Measurements from ENCODE around the gene SERPINA3. TPM values are rescaled to one million over a fixed set of nuclear protein-coding genes. Genes with fewer than 3 reads are reported as not detected.
"Not testable (repeated sequence)": the region's sequence is repeated elsewhere in the genome, so short reads cannot be mapped to it uniquely, and the experiment has no call there.

SERPINA3 gene
- total RNA-seq, 1 donor = 5.1 TPM

GRCh38 chr14:94635154-94635553 is 23.0 kb downstream of the SERPINA3 start:
- H3K27me3 ChIP-seq (ENCODE audit: insufficient read depth, low read length) = peaks cover 6% of the 10 kb centered on the region
- no peak overlapping the region for H2AFZ ChIP-seq (ENCODE audit: low read length)
- no peak overlapping the region for H3K27ac ChIP-seq (ENCODE audit: low read depth, low read length)
- H3K36me3 ChIP-seq (ENCODE audit: insufficient read depth, low read length) = no peaks in the 10 kb centered on the region
- H3K9me3 ChIP-seq (ENCODE audit: low read depth, low read length) = peaks cover 2% of the 10 kb centered on the region
- no peaks in the 10 kb centered on the region for H4K20me1 ChIP-seq (ENCODE audit: insufficient read depth, low read length)
- no peak for DNase-seq (ENCODE audit: insufficient read length, low spot score, missing footprints)
- H3K79me2 ChIP-seq (ENCODE audit: insufficient read depth, low read length) = no peaks in the 10 kb centered on the region
- peaks cover 10% of the 10 kb centered on the region for H3K4me1 ChIP-seq (ENCODE audit: insufficient read depth, low read length)
- no peak overlapping the region for H3K4me3 ChIP-seq (ENCODE audit: insufficient read depth, low read length)
- H3K4me2 ChIP-seq (ENCODE audit: insufficient read depth, low read length) = no peak overlapping the region
- TF ChIP-seq CTCF (IDR thresholded peaks at IDR 0.05; ENCODE audit: extremely low read depth, low read depth, low read length) = no peak

- H3K4me1 ChIP-seq (ENCODE audit: insufficient read depth, low read length) = peaks cover 10% of the 10 kb centered on the region
- DNase-seq (ENCODE audit: insufficient read length, low spot score, missing footprints) = no peak
- H3K36me3 ChIP-seq (ENCODE audit: insufficient read depth, low read length) = no peaks in the 10 kb centered on the region
Observed at GRCh38 chr14:94636744-94637412, 24.7 kb downstream of the SERPINA3 start.

GRCh38 chr14:94637814-94638213 is 25.6 kb downstream of the SERPINA3 start:
- not testable (repeated sequence) for H3K4me3 ChIP-seq (ENCODE audit: insufficient read depth, low read length); DNase-seq (ENCODE audit: insufficient read length, low spot score, missing footprints); H2AFZ ChIP-seq (ENCODE audit: low read length); H3K27ac ChIP-seq (ENCODE audit: low read depth, low read length); H3K4me2 ChIP-seq (ENCODE audit: insufficient read depth, low read length); H3K27me3 ChIP-seq (ENCODE audit: insufficient read depth, low read length); H3K36me3 ChIP-seq (ENCODE audit: insufficient read depth, low read length); H3K79me2 ChIP-seq (ENCODE audit: insufficient read depth, low read length); H4K20me1 ChIP-seq (ENCODE audit: insufficient read depth, low read length); H3K9me3 ChIP-seq (ENCODE audit: low read depth, low read length)
- H3K4me1 ChIP-seq (ENCODE audit: insufficient read depth, low read length) = peaks cover 10% of the 10 kb centered on the region

More at GRCh38 chr14:94636744-94637412, 24.7 kb downstream of the SERPINA3 start:
- no peak overlapping the region for H3K4me3 ChIP-seq (ENCODE audit: insufficient read depth, low read length)
- peak; percentile 42 for TF ChIP-seq CTCF (IDR thresholded peaks at IDR 0.05; ENCODE audit: extremely low read depth, low read depth, low read length)
- H4K20me1 ChIP-seq (ENCODE audit: insufficient read depth, low read length) = no peaks in the 10 kb centered on the region
- no peak overlapping the region for H2AFZ ChIP-seq (ENCODE audit: low read length)
- no peak overlapping the region for H3K27ac ChIP-seq (ENCODE audit: low read depth, low read length)
- H3K4me2 ChIP-seq (ENCODE audit: insufficient read depth, low read length) = no peak overlapping the region
- no peaks in the 10 kb centered on the region for H3K79me2 ChIP-seq (ENCODE audit: insufficient read depth, low read length)
- peaks cover 6% of the 10 kb centered on the region for H3K27me3 ChIP-seq (ENCODE audit: insufficient read depth, low read length)
- no peaks in the 10 kb centered on the region for H3K9me3 ChIP-seq (ENCODE audit: low read depth, low read length)

- H2AFZ ChIP-seq (ENCODE audit: low read length) = peak overlapping the region; percentile 35
- TF ChIP-seq CTCF (IDR thresholded peaks at IDR 0.05; ENCODE audit: extremely low read depth, low read depth, low read length) = no peak
- H3K4me2 ChIP-seq (ENCODE audit: insufficient read depth, low read length) = no peak overlapping the region
- no peak for DNase-seq (ENCODE audit: insufficient read length, low spot score, missing footprints)
- H3K4me3 ChIP-seq (ENCODE audit: insufficient read depth, low read length) = no peak overlapping the region
- no peaks in the 10 kb centered on the region for H4K20me1 ChIP-seq (ENCODE audit: insufficient read depth, low read length)
- no peaks in the 10 kb centered on the region for H3K27me3 ChIP-seq (ENCODE audit: insufficient read depth, low read length)
- peaks cover 10% of the 10 kb centered on the region for H3K4me1 ChIP-seq (ENCODE audit: insufficient read depth, low read length)
- H3K9me3 ChIP-seq (ENCODE audit: low read depth, low read length) = no peaks in the 10 kb centered on the region
- no peaks in the 10 kb centered on the region for H3K36me3 ChIP-seq (ENCODE audit: insufficient read depth, low read length)
- no peaks in the 10 kb centered on the region for H3K79me2 ChIP-seq (ENCODE audit: insufficient read depth, low read length)
- no peak overlapping the region for H3K27ac ChIP-seq (ENCODE audit: low read depth, low read length)
Observed at GRCh38 chr14:94638339-94638738, 26.1 kb downstream of the SERPINA3 start.
